ENCODE data around the gene MCHR1.
"Not testable (repeated sequence)": the region's sequence is repeated elsewhere in the genome, so short reads cannot be mapped to it uniquely, and the experiment has no call there.

MCHR1 gene

GRCh38 chr22:40656651-40657050, 22.6 kb upstream of the MCHR1 start:
- not testable (repeated sequence) for DNase-seq

GRCh38 chr22:40659166-40659565, 20.1 kb upstream of the MCHR1 start:
- DNase-seq: no peak

- DNase-seq: no peak
Observed at GRCh38 chr22:40660730-40661129, 18.6 kb upstream of the MCHR1 start.

- DNase-seq: no peak
Observed at GRCh38 chr22:40661671-40662070, 17.6 kb upstream of the MCHR1 start.

DNA sequence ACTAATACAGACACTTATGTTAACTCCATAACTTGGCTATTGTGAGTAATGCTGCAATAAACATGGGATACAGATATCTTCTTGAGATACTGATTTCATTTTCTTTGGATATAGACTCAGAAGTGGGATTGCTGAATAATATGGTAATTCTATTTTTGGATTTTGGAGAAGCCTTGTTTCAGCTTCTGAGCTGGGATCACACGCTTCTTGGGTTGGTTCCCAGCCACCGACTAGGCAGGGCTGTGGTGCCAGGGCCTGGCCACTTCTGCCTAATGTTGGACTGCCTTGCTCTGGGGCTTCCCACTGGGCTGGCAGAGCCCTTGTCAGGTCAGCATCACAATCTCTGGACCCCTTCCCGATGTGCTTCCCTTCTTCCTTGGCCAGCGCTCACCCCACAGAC, 14.0 kb upstream of the MCHR1 start:
- DNase-seq: no peak

- no peak for DNase-seq
Observed at GRCh38 chr22:40666151-40666848, 13.0 kb upstream of the MCHR1 start.

DNA sequence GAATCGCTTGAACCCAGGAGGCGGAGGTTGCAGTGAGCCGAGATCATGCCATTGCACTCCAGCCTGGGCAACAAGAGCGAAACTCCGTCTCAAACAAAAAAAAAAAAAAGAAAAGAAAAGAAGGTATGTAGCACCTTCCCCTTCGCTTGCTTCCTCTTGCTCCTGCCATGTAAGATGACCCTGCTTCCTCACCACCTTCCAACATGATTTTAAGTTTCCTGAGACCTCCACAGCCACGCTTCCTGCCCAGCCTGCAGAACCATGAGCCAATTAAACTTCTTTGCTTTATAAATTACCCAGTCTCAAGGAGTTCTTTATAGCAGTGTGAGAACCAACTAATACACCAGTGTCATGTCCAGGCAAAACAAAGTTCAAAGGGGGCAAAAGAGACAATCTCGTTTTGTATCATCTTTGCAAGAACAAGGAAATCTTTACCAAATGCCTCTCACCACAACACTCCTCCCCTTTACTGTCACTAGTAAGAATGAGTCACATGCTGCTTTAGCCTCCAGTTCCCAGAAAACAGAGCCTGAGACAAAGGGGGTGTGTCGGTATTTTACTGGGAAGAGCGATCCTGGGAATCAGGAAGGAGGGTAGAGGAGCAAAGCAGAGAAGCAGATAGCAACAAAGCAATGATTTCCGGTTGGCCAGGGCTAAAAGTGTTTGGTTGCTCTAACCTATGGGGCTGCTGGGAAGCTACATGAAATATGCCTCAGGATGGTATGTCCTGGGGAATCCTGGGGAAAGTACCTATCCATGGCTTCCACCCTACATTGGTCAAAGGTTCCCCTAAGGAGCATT, 10.5 kb upstream of the MCHR1 start:
- DNase-seq: no peak

DNA sequence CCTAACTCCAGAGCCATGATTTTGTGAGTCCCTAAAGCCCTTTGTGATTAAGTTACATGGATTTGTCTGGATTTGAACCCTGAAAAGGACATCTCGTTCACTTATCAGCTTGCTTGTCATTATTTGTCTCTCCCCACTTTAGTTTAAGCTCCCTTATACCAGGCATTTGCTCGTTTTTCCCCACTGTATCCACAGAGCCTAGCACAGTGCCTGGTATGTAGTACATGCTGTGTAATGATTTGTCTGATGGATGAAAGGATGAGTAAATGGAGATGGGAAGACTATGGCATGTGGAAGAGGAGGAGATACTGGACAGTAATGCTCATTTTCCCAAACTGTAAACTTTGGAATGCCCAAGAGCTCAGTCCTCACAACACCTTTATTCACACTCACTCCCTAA, 9.2 kb upstream of the MCHR1 start:
- no peak for DNase-seq

DNA sequence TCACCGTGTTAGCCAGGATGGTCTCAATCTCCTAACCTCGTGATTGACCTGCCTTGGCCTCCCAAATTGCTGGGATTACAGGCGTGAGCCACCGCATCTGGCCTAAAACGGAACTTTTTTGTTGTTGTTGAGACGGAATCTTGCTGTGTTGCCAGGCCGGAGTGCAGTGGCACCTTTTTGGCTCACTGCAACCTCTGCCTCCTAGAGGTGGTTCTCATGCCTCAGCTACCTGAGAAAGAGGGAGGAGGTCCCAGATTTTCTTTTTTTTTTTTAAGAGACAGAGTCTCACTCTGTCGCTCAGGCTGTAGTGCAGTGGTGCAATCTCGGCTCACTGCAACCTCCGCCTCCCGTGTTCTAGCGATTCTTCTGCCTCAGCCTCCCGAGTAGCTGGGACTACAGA, 7.9 kb upstream of the MCHR1 start:
- DNase-seq: no peak

GRCh38 chr22:40671796-40672360, 7.4 kb upstream of the MCHR1 start:
- DNase-seq: no peak

GRCh38 chr22:40673017-40673416, 6.3 kb upstream of the MCHR1 start:
- no peak for DNase-seq

- no peak for DNase-seq
Observed at GRCh38 chr22:40674274-40674673, 5.0 kb upstream of the MCHR1 start.

DNA sequence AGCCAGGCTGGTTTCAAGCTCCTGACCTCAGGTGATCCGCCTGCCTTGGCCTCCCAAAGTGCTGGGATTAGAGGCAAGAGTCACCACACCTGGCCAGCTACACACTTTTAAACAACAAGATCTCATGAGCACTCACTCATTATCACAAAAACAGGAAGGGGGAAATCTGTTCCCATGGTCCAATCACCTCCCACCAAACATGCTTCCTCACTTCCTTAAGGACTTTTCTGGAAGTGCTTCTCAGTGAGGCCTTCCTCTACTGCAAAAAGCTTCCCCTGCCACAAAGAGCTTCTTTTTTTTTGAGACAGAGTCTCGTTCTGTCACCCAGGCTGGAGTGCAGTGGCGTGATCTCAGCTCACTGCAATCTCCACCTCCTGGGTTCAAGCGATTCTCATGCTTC, 3.1 kb upstream of the MCHR1 start:
- DNase-seq: not testable (repeated sequence)

DNA sequence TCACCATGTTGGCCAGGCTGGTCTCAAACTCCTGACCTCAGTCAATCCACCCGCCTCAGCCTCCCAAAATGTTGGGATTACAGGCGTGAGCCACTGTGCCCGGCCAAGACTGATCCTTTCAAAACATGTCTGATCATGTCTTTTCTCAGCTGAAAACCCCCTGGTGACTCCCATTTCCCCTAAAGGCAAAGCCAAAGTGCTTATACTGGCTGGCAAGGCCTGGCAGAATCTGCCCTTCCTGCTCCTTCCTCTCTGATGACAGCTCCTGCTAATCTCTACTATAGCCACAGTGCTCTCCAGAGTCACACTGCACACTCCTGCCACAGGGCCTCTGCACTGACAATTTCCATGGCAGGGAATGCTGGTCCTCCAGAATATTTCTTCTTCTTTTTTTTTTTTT, 2.6 kb upstream of the MCHR1 start:
- DNase-seq: no peak

DNA sequence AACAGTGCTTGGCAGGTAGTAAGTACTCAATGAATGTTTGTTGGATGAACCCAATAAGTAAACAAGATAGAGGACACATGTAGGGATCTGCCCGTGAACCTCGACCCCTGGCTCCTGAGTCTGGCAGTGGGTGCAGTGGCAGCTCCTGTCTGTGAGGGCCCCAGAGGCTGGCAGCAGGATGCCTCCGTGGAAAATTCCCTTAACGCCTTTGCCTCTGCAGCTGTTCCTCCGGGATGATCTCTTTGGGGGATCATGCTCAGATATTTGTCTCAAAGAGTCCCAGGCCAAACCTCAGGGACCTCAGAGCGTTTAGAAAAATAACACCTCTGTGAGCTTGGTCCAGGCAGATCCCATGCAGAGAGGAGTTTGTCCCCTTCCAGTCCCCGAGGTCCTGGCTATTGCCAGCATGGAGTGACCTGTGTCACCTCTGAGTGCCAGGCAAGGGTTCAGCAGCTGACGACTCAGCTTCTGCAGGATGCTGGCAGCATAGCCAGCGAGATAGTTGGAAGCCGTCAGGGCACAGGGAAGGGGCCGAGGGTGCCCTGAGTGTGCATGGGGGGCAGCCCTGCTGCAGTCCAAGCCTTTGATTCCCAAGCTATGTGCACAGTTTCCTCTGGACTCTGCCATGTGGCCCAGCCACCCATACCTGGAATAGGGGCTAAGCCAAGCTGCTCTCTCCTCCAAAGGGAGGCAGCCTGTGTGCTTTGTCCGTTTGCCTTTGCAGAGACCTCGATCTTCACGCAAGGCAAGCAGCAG, 613 bp upstream of the MCHR1 start:
- DNase-seq: no peak

GRCh38 chr22:40679964-40680818, 907 bp downstream of the MCHR1 start:
- no peak for DNase-seq

DNA sequence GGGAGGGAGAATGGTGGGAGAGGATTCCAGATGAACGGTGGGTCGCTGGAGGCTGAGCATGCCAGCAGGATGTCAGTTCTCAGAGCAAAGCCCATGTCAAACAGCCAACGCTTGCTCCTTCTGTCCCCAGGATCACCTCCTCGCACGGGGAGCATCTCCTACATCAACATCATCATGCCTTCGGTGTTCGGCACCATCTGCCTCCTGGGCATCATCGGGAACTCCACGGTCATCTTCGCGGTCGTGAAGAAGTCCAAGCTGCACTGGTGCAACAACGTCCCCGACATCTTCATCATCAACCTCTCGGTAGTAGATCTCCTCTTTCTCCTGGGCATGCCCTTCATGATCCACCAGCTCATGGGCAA, 1.5 kb downstream of the MCHR1 start:
- DNase-seq: no peak

GRCh38 chr22:40681451-40681850, 2.2 kb downstream of the MCHR1 start:
- DNase-seq: no peak

DNA sequence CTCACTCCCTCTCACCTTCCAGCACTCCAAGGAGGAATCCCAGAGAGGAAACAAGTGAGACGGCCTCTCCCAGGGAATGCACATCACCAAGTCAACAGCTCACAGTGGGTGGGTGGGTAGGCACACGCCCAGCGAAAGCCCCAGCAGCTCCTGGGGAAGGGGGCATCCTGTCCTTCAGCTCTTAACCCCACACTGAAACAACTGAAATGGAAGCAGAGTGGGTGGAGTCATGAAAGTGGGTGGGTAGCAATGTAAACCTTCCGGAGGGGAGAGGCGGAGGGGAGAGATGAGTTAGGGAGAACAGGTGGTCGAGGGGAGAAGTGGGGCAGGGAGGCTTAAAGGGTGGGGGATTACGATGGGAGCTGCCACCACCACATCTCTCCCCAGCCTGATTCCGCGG, 5.4 kb downstream of the MCHR1 start:
- no peak for DNase-seq

- no peak for DNase-seq
Observed at GRCh38 chr22:40685406-40685805, 6.1 kb downstream of the MCHR1 start.

- no peak for DNase-seq
Observed at GRCh38 chr22:40687706-40688105, 8.4 kb downstream of the MCHR1 start.

DNA sequence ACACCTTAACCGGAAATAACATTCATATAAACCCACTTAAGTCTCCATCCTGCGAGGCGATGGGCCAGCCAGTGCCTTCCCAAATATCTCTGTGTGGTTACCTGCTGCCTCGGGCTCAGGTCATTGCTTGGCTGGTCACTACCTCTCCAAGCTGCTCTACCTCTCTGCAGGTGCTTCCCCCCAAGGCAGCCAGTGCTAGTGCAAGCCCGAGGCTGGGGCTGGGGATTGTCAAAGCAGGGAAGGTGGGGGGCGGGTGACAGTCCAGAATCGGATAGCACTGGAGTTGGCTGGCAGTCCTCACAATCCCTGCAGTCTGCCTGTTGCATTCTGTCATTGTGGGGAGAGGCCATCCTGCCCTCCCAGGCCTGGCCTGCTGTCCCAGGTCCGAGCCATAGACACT, 11.1 kb downstream of the MCHR1 start:
- no peak for DNase-seq

- no peak for DNase-seq
Observed at GRCh38 chr22:40691532-40691931, 12.2 kb downstream of the MCHR1 start.
